ENCODE measurements around the gene PTPRR. TPM values are rescaled to one million over a fixed set of nuclear protein-coding genes. Genes with fewer than 3 reads are reported as not detected.

PTPRR gene
- polyA plus RNA-seq, 1 of the 3 experiments (the other 2 are of a cell fraction), result 1.4 TPM

DNA sequence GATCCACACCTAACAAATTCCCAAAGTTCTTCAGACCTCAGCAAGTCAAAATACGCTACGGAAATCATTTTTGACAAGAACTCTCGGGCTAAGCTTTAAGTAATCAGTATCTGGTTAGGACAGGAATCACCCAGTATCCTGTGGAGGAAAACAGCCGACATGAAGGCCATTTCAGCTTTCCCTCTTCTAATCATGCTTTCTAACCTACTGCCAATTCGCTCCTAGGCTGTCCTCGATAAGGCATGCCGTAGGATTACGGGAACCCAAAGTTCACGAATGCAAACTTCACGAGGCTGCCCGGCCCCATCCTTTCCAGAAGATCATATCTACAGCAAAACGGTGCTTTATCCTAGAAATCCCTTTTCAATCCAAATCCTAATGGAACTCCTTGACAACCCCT, 201.5 kb downstream of the PTPRR start (continued):
- TF ChIP-seq RCOR1 (IDR thresholded peaks at IDR 0.05; ENCODE audit: low read length) (no peak), FOXM1 (IDR thresholded peaks at IDR 0.05; ENCODE audit: low read depth) (no peak), JUND (IDR thresholded peaks at IDR 0.05) (no peak)

GRCh38 chr12:70711831-70712230, 208.7 kb downstream of the PTPRR start:
- Histone ChIP-seq H2AFZ (ENCODE audit: low read depth) (no peak overlapping the region), H3K9me2 (0 out of 2 replicates have a peak, but pooled peaks cover 4% of the 10 kb centered on the region), H3K4me1 (ENCODE audit: control insufficient read depth in 1 of 2, insufficient read depth in 2 of 2, low read depth in 1 of 2, low read length in 1 of 2) (no peaks in the 10 kb centered on the region), H3K4me2 (no peak overlapping the region), H3K27ac (ENCODE audit: low read depth in 2 of 2, low read length in 1 of 2) (no peak overlapping the region), H3F3A (replicated peaks; ENCODE audit: insufficient read depth) (no peaks in the 10 kb centered on the region), H3K27me3 (ENCODE audit: insufficient read depth) (no peaks in the 10 kb centered on the region), H3K4me3 (ENCODE audit: low read depth in 2 of 2, low read length in 1 of 2) (no peak overlapping the region), H3K79me2 (ENCODE audit: insufficient read depth) (no peaks in the 10 kb centered on the region), H3K36me3 (replicated peaks in 1 of 2; ENCODE audit: control insufficient read depth in 1 of 2, insufficient read depth in 2 of 2, low read length in 1 of 2) (no peaks in the 10 kb centered on the region), H4K20me1 (ENCODE audit: insufficient read depth) (no peaks in the 10 kb centered on the region), H3K9me3 (no peaks in the 10 kb centered on the region), H3K9ac (no peak overlapping the region)
- TF ChIP-seq EZH2phosphoT487 (IDR thresholded peaks at IDR 0.05; ENCODE audit: borderline replicate concordance, low read depth), result no peak
- TF ChIP-seq TAF1 (IDR thresholded peaks at IDR 0.05; ENCODE audit: borderline replicate concordance, low read depth, low read length), result no peak
- no peak for TF ChIP-seq RCOR1 (IDR thresholded peaks at IDR 0.05; ENCODE audit: low read length)
- no peak for TF ChIP-seq RFX5 (IDR thresholded peaks at IDR 0.05; ENCODE audit: low read length)
- no peak for TF ChIP-seq GATA2 (CRISPR knock-in tag; IDR thresholded peaks at IDR 0.05)
- no peak for TF ChIP-seq JUND (IDR thresholded peaks at IDR 0.05)
- TF ChIP-seq RXRA (IDR thresholded peaks at IDR 0.05; ENCODE audit: borderline replicate concordance, low read depth), result no peak
- TF ChIP-seq SMC3 (IDR thresholded peaks at IDR 0.05; ENCODE audit: low read depth, low read length), result no peak
- TF ChIP-seq, protein P1, sequence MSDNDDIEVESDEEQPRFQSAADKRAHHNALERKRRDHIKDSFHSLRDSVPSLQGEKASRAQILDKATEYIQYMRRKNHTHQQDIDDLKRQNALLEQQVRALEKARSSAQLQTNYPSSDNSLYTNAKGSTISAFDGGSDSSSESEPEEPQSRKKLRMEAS (IDR thresholded peaks at IDR 0.05; ENCODE audit: low read depth), result no peak
- TF ChIP-seq REST (IDR thresholded peaks at IDR 0.05; ENCODE audit: low read depth, low read length), result no peak
- no peak for TF ChIP-seq POLR2AphosphoS5 (IDR thresholded peaks at IDR 0.05; ENCODE audit: low read depth, low read length)
- no peak for TF ChIP-seq GABPA (IDR thresholded peaks at IDR 0.05; ENCODE audit: low read depth)
- no peak for TF ChIP-seq USF2 (IDR thresholded peaks at IDR 0.05; ENCODE audit: borderline replicate concordance, low read depth, low read length)
- no peak for TF ChIP-seq FOXJ3 (CRISPR knock-in tag; IDR thresholded peaks at IDR 0.05)
- no peak for TF ChIP-seq EP300 (IDR thresholded peaks at IDR 0.05; ENCODE audit: borderline replicate concordance in 1 of 2, low read depth in 1 of 2, low read length in 1 of 2)
- TF ChIP-seq CHD2 (IDR thresholded peaks at IDR 0.05; ENCODE audit: low read length, partially characterized antibody), result no peak
- TF ChIP-seq FOSL2 (IDR thresholded peaks at IDR 0.05; ENCODE audit: borderline replicate concordance, low read depth), result no peak
- no peak for TF ChIP-seq SIN3A (IDR thresholded peaks at IDR 0.05; ENCODE audit: borderline replicate concordance, low read depth, low read length)
- no peak for TF ChIP-seq IRF3 (IDR thresholded peaks at IDR 0.05; ENCODE audit: low read depth, low read length)
- DNase-seq, result no peak
- ChIA-PET POLR2A (no interaction called here), CTCF (no interaction called here)
- WGBS (ENCODE audit: low lambda C conversion rate), result 76% methylated on average over 3 of the region's 3 CpGs
